Glomerular visceral epithelial cell (primary cell): ENCODE results near the gene TAS2R10.

Experiments used
- DNase-seq: peaks from one replicate; pipeline ENCODE4 v3.0.0-alpha.2; 2016; ENCODE audit errors: extremely low spot score

TAS2R10 gene

DNA sequence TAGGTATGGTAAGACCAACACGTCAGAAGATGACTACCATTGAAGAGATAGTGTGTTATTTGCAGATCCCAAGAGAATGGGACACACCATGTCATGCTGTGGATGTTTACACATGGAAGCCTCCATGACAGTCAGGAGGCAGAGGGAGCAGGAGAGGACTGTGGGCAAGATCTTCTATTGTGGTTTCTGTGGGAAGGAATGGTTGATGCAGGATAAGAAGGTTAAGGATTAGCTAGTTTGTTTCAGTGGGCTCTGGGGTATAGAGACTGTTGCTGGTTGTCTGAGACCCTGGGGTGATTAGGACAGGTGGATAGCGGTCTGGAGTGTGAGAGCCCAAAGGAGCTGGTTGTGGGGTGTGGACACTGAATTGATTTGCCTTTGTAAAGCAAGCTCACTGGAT is 47.1 kb downstream of the TAS2R10 start:
- no peak for DNase-seq
